ENCODE data around the gene LPCAT2. TPM values are rescaled to one million over a fixed set of nuclear protein-coding genes. Genes with fewer than 3 reads are reported as not detected.
A peak's percentile ranks its signal among the peaks of the same experiment; 100 is the strongest.

LPCAT2 gene
- total and polyA plus RNA-seq, 2 of the 8 experiments (the other 6 are each of a cell fraction or from before 2014, with no cell fraction given): 2.2 to 10.6 TPM

DNA sequence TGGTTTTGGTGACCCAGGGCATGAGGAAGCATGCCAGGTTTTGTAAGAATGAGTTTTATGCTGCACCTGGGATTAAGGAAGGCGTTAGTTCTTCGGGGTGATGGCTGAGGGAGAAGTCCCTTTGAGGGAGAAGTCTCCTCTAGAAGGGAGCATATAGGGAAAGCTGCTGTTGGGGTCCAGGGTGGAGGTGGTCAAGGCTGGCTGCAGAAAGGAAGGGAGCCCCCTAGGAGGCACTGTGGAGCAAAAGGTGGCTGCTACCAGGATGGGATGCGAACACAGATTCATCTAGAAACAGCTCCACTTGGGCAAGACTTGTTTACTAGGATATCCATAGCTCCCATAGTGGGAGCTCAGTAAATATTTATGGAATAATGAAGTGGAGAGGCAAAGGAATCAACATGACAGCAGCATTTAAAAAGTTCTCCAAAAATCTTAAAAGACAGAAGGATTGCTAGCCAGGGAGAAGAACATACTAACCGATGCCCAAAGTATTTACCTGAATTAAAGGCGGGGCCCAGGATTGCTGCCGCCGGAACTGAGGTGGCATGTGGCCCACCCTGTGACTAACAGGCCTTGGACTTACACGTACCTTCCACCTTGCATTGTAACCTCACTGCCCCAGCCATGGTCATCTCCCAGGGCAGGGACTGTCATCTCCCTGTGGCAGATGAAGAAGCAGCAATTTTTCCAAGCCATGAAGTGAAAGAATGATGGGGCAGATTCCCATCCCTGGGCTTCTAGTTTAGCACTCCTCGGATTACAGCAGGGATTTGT lies 7.1 kb upstream of the LPCAT2 start:
- H3K27me3 ChIP-seq (replicated peaks in 1 of 4; ENCODE audit: control insufficient read depth in 3 of 4, extremely low read depth in 1 of 4, insufficient read depth in 3 of 4, low read length in 3 of 4): no peaks in the 10 kb centered on the region
- H3K9me3 ChIP-seq (ENCODE audit: insufficient read depth in 2 of 2, low read depth in 1 of 2, low read length in 1 of 2): no peaks in the 10 kb centered on the region
- H3K18ac ChIP-seq (ENCODE audit: extremely low read depth, low read length): no peak overlapping the region
- no peak overlapping the region for H4K8ac ChIP-seq (ENCODE audit: extremely low read depth, insufficient read depth, low read length)
- no peak overlapping the region for H3K27ac ChIP-seq (ENCODE audit: low read depth, low read length)
- H3K4me3 ChIP-seq (ENCODE audit: extremely low read depth in 1 of 4, insufficient read depth in 2 of 4, low read depth in 3 of 4, low read length in 4 of 4): no peak overlapping the region
- no peaks in the 10 kb centered on the region; a peak in 1 of 8 replicates for H3K36me3 ChIP-seq (ENCODE audit: control insufficient read depth in 2 of 4, insufficient read depth in 4 of 4, low read length in 3 of 4)
- no peak overlapping the region for H3K23ac ChIP-seq (ENCODE audit: insufficient read length)
- H2AK5ac ChIP-seq (ENCODE audit: low read depth, low read length): no peak overlapping the region
- DNase-seq (ENCODE audit: low read depth in 1 of 2, low spot score in 2 of 2) (peak in 1 of 2 experiments; percentile 66), FAIRE-seq (no peak)
- no peak overlapping the region for H4K5ac ChIP-seq (ENCODE audit: insufficient read length, low read depth, low read length)
- H3K23me2 ChIP-seq (ENCODE audit: low read depth, low read length): no peaks in the 10 kb centered on the region
- POLR2A ChIA-PET (ENCODE audit: partially characterized antibody): interaction anchor here (1.8 kb wide), 1 partner anchor 22 kb away, joined by 4 read pairs; no protein-coding TSS in a partner anchor
- CTCF ChIA-PET (ENCODE audit: partially characterized antibody): interaction anchor here (0.7 to 7.2 kb wide), 39 partner anchors 8 to 205 kb away, joined by 3 to 47 read pairs (median 4); partner anchors contain the start of gene MMP2
- no peaks in the 10 kb centered on the region for H3K79me1 ChIP-seq (ENCODE audit: low read depth, low read length)
- no peak overlapping the region for H3K4ac ChIP-seq (replicated peaks; ENCODE audit: insufficient read length, low read depth, low read length)
- H3K56ac ChIP-seq (replicated peaks; ENCODE audit: insufficient read length, low read depth, low read length): no peak overlapping the region
- H2BK120ac ChIP-seq (replicated peaks; ENCODE audit: low read depth, low read length): no peak overlapping the region
- H3K4me2 ChIP-seq (ENCODE audit: insufficient read depth in 1 of 2, low read depth in 2 of 2, low read length in 2 of 2): no peak overlapping the region
- 0 out of 7 replicates have a peak, but pooled peaks cover 0 to 3% (median 0%) of the 10 kb centered on the region in 4 experiments for H3K4me1 ChIP-seq (replicated peaks in 1 of 4; ENCODE audit: control insufficient read depth in 3 of 4, insufficient read depth in 4 of 4, low read length in 3 of 4)
- H3K9ac ChIP-seq (replicated peaks in 1 of 4; ENCODE audit: extremely low read depth in 1 of 4, low read depth in 3 of 4, low read length in 3 of 4): no peak overlapping the region
- whole genome bisulfite sequencing, 2 experiments (ENCODE audit: extremely low coverage in 1 of 2, insufficient coverage in 1 of 2, insufficient read length in 1 of 2, insufficient replicate concordance in 2 of 2, low coverage in 1 of 2, low lambda C conversion rate in 2 of 2, missing lambda C conversion rate in 1 of 2): 88% methylated on average over 9 of the region's 9 CpGs; no CpG with 5 or more reads in 1 of the 2 experiments
- no peaks in the 10 kb centered on the region for H4K20me1 ChIP-seq (replicated peaks in 1 of 2; ENCODE audit: control insufficient read depth in 1 of 2, insufficient read depth in 2 of 2, low read length in 2 of 2)
- H2BK20ac ChIP-seq (ENCODE audit: low read length): no peak overlapping the region
- no peaks in the 10 kb centered on the region for H3K79me2 ChIP-seq (ENCODE audit: control insufficient read depth in 1 of 2, insufficient read depth in 2 of 2, low read length in 2 of 2)
- no peak overlapping the region for H2BK5ac ChIP-seq (ENCODE audit: low read depth, low read length)
- no peak overlapping the region; the same call in 1 of the 2 replicates for H2BK15ac ChIP-seq (ENCODE audit: low read length)
- no peak overlapping the region for H2BK12ac ChIP-seq (ENCODE audit: low read depth, low read length)
- no peak overlapping the region for H4K91ac ChIP-seq (replicated peaks; ENCODE audit: insufficient read length, low read length)
- H2AFZ ChIP-seq (ENCODE audit: low read length): no peak overlapping the region
- no peak overlapping the region for H3K14ac ChIP-seq (ENCODE audit: insufficient read length)
- TF ChIP-seq RAD21 (IDR thresholded peaks at IDR 0.05 in 1 of 2, conservative IDR thresholded peaks at IDR 0.05 in 1 of 2; ENCODE audit: low read depth in 2 of 2, low read length in 2 of 2) (peak; percentile 45 to 54), SUZ12 (IDR thresholded peaks at IDR 0.05; ENCODE audit: low read length) (no peak), EGR1 (IDR thresholded peaks at IDR 0.05; ENCODE audit: borderline replicate concordance, low read depth, low read length) (no peak), SIX5 (IDR thresholded peaks at IDR 0.05; ENCODE audit: low read depth, low read length) (no peak), RNF2 (IDR thresholded peaks at IDR 0.05; ENCODE audit: borderline replicate concordance, low read depth, low read length, missing control alignments, poor library complexity, severe bottlenecking) (no peak), TAF1 (IDR thresholded peaks at IDR 0.05; ENCODE audit: low read depth, low read length) (no peak), E2F6 (IDR thresholded peaks at IDR 0.05) (no peak), CEBPB (IDR thresholded peaks at IDR 0.05; ENCODE audit: low read depth, low read length) (no peak)
